Gastrocnemius medialis (tissue), 4 donors: ENCODE measurements around the gene EFR3B. TPM values are rescaled to one million over a fixed set of nuclear protein-coding genes. Genes with fewer than 3 reads are reported as not detected.

Source experiments
- ATAC-seq, 2 donors: fragments of 150-250 bp; one replicate each; pipeline ENCODE4 v1.9.1; 2016
- DNase-seq, 2 donors: peaks; one replicate each; pipeline ENCODE4 v3.0.0-alpha.2; 2019
- H3K27ac ChIP-seq, 4 donors: fragments of 200-600 bp; sonication (generic); 1 replicate in 1 of 4; 2 replicates in 3 of 4; pipeline ENCODE4 v1.5.1; 2016 to 2018; ENCODE audit warnings: mild to moderate bottlenecking in 2 of 4, moderate library complexity in 1 of 4
- H3K27me3 ChIP-seq, 3 donors: fragments of 200-600 bp; sonication (generic) in 2 of 3; 1 replicate in 1 of 3; 2 replicates in 2 of 3; pipeline versions ENCODE4 v1.5.1 to v1.6.0; 2016 to 2019; ENCODE audit warnings: mild to moderate bottlenecking in 1 of 3, moderate library complexity in 1 of 3
- H3K36me3 ChIP-seq, 2 donors: fragments of 200-600 bp; sonication (generic) in 1 of 2; one replicate each; pipeline ENCODE4 v1.5.1; 2017 to 2018
- H3K4me1 ChIP-seq, 2 donors: fragments of 200-600 bp; sonication (generic) in 1 of 2; one replicate each; pipeline ENCODE4 v1.5.1; 2016 to 2017; ENCODE audit warnings: mild to moderate bottlenecking in 2 of 2
- H3K4me3 ChIP-seq, 4 donors: fragments of 200-600 bp; sonication (generic) in 3 of 4; 1 replicate in 1 of 4; 2 replicates in 3 of 4; pipeline ENCODE4 v1.5.1; 2016 to 2019; ENCODE audit warnings: mild to moderate bottlenecking in 2 of 4
- H3K9me3 ChIP-seq, 3 donors: fragments of 200-600 bp; sonication (generic) in 2 of 3; 1 replicate in 1 of 3; 2 replicates in 2 of 3; pipeline ENCODE4 v1.5.1; 2016 to 2019
- POLR2A ChIP-seq, 2 donors: fragments of 450-650 bp; IDR thresholded peaks; one replicate each; pipeline ENCODE4 v1.6.1; 2017; ENCODE audit warnings: antibody characterized with exemption in 2 of 2, mild to moderate bottlenecking in 2 of 2, moderate library complexity in 2 of 2
- in situ Hi-C, 4 donors: fragments of 200-750 bp; cut with MboI; loops; one replicate each; pipeline versions ENCODE4 v1.15.0 to v1.8.0; 2017; ENCODE audit warnings: low sequenced_read_pairs in 4 of 4
- intact Hi-C: fragments of 100-400 bp; cut with DNase I; formaldehyde crosslinking; loops from one replicate; pipeline ENCODE4 v1.15.1; 2023; ENCODE audit warnings: low total_unique reads
- total RNA-seq, 4 donors: library from RNA; depleted of rRNA; stranded (reverse); fragments of >200 nt; gene quantifications; one replicate each; pipeline versions ENCODE4 v1.1.0 to v1.2.3, GENCODE V29; 2016
- TF ChIP-seq, protein P1 (sequence below), 5 experiments: fragments of 450-650 bp in 3 of 5; fragments of 200-600 bp in 2 of 5; sonication (generic) in 2 of 5; IDR thresholded peaks in 4 of 5; conservative IDR thresholded peaks in 1 of 5; 1 replicate in 4 of 5; 2 replicates in 1 of 5; pipeline ENCODE4 v1.5.1; 2016 to 2019; ENCODE audit warnings: antibody characterized with exemption in 5 of 5, mild to moderate bottlenecking in 3 of 5, moderate library complexity in 3 of 5

EFR3B gene
- total RNA-seq, 4 donors from 2014 or later = 0.29 to 1.4 (median 0.67) TPM

DNA sequence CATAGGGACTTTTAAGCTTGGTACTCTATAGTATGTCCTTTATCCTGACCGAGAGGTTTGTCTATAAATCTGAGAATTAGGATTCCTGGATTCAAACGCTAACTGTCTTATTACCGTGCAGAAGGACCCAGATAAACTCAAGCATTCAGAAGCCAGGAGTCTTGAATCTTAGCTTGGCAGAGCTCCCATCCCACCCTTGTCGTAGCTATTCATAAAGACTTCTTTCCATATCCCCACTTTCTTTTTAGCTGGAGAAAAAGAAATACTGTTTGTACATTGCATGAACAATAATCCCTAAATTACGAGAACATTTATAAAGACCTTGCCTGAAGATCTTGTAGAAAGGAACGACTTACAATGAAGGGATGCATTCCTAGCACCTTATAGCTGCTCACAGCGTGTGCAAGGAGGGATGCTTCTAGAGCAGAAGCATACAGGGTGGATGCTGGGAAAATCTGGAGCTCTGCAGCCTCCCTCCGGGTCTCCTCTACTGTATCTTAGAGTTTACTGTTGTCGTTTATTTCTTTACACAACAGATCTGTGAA is 13.6 kb downstream of the EFR3B start:
- in situ Hi-C loops = no loop called here
- intact Hi-C loops = loop anchor here (10.0 kb wide), 1 partner anchor 1781 kb away; no protein-coding TSS in a partner anchor
- ATAC-seq = no peak
- Histone ChIP-seq H3K9me3 (no peaks in the 10 kb centered on the region), H3K4me3 (no peak overlapping the region), H3K27me3 (no peaks in the 10 kb centered on the region), H3K36me3 (no peaks in the 10 kb centered on the region), H3K27ac (no peak overlapping the region), H3K4me1 (peaks cover 0 to 5% of the 10 kb centered on the region in 2 donors)
- no peak for DNase-seq
- no peak for TF ChIP-seq POLR2A (IDR thresholded peaks at IDR 0.05)
- TF ChIP-seq, protein P1, sequence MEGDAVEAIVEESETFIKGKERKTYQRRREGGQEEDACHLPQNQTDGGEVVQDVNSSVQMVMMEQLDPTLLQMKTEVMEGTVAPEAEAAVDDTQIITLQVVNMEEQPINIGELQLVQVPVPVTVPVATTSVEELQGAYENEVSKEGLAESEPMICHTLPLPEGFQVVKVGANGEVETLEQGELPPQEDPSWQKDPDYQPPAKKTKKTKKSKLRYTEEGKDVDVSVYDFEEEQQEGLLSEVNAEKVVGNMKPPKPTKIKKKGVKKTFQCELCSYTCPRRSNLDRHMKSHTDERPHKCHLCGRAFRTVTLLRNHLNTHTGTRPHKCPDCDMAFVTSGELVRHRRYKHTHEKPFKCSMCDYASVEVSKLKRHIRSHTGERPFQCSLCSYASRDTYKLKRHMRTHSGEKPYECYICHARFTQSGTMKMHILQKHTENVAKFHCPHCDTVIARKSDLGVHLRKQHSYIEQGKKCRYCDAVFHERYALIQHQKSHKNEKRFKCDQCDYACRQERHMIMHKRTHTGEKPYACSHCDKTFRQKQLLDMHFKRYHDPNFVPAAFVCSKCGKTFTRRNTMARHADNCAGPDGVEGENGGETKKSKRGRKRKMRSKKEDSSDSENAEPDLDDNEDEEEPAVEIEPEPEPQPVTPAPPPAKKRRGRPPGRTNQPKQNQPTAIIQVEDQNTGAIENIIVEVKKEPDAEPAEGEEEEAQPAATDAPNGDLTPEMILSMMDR (IDR thresholded peaks at IDR 0.05 in 4 of 5, conservative IDR thresholded peaks at IDR 0.05 in 1 of 5) = no peak

DNA sequence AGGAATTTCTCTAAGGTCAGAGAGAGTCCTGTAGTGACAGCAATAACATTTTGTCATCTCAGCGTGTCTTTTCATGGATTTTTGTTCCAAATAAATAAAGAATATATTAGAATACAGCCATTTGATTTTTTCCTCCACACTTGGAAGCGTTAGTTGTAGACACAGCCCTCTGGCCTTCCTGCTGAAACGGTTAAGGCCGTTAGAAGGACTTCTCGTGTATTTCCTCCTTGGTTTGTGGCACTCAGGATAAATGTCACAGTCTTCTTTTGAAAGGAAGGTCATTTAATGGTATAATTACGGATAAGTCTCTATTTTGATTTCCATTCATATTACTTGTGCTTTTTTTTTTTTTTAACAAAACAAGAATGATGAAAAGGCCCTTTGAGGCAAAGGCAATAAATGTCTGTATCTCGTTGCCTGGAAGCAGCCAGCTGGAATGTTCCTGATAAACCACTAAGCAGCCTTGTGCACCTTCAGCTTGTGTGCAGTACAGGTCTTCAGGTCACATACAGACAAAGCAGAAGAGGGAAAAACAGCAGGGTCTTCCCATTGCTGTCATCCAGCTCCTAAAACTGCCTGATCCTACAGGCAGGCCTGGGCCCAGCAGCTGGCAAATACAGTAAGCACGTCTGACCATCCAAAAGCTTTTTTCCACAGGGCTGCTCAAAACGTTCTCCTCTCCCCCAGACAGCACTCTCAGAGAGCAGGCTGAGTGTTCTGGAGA is 14.4 kb downstream of the EFR3B start:
- Histone ChIP-seq H3K4me3 (no peak overlapping the region), H3K36me3 (no peaks in the 10 kb centered on the region), H3K27ac (no peak overlapping the region), H3K27me3 (no peaks in the 10 kb centered on the region), H3K4me1 (peaks cover 0 to 5% of the 10 kb centered on the region in 2 donors), H3K9me3 (no peaks in the 10 kb centered on the region)
- in situ Hi-C loops (no loop called here), intact Hi-C loops (loop anchor here (10.0 kb wide), 1 partner anchor 1781 kb away; no protein-coding TSS in a partner anchor)
- DNase-seq (no peak), ATAC-seq (no peak)
- TF ChIP-seq POLR2A (IDR thresholded peaks at IDR 0.05) = no peak
- TF ChIP-seq, protein P1 (IDR thresholded peaks at IDR 0.05 in 4 of 5, conservative IDR thresholded peaks at IDR 0.05 in 1 of 5) = no peak

DNA sequence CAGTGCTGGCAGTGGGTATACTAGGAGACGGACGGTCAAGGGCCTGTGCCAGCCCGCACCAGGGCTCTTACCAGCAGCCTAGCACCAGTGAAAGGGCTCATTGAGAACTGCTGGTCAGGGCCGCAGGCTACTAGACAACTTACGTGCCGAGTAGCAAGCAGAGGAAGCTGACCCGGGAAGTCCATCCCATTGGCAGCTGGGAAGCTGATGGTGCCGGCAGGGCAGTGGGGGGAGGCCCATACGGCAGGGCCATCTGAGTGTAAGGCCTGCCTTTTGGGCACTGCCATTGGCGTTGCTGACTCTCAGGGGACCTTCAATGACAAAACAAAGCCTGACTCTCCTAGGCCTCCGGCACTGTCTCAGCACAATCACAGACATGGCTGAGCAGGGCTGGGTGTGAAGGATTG is 20.6 kb downstream of the EFR3B start:
- ATAC-seq (peak in 1 of 2 donors; percentile 10), DNase-seq (no peak)
- no peak for TF ChIP-seq POLR2A (IDR thresholded peaks at IDR 0.05)
- TF ChIP-seq, protein P1 (IDR thresholded peaks at IDR 0.05 in 4 of 5, conservative IDR thresholded peaks at IDR 0.05 in 1 of 5) = no peak
- Histone ChIP-seq H3K4me3 (no peak overlapping the region), H3K27ac (peak overlapping the region; percentile 75 to 82 (median 76)), H3K27me3 (no peaks in the 10 kb centered on the region), H3K9me3 (no peaks in the 10 kb centered on the region), H3K4me1 (peaks cover 20 to 33% of the 10 kb centered on the region in 2 donors), H3K36me3 (no peaks in the 10 kb centered on the region)
- intact Hi-C loops (loop anchor here (5.0 kb wide), 1 partner anchor 35 kb away; no protein-coding TSS in a partner anchor), in situ Hi-C loops (no loop called here)

DNA sequence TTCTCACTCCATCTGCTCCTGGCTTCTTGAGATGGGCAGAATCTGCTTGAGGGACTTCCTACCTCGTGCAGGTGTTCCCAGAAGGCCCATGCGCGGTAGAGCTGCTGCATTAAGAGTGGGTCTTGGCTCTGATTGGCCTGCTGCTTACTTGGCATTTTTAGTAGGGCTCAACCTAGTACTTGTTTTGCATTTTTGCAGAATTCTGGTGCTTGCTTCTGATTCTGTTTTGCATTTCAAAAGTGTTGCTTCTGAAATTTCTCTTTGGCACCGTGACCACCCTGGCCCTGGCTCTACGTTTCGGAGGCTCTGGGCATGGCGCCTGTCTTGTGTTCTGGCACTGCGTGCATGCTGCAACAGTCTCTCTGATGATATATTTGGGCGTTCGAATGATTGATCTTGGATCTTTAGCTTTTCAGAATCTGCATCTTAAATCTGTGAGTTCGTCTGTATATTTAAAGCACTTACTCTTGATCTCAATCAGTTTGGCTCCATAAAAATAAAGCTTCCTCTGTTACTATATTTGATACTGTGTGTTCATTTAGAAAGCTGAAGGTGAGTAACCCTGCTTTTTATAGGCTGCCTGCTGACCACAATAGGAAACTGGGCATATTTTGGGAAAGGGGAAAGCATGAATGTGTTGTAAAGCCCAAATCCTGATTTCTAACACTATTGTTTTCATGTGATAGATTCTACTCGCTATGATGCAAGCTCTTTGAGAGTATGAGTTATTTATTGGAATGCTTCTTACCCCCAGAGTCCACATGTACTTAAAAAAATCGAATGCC is 22.2 kb downstream of the EFR3B start:
- H3K4me1 ChIP-seq = peaks cover 20 to 28% of the 10 kb centered on the region in 2 donors
- peak overlapping the region; percentile 75 to 82 (median 76) for H3K27ac ChIP-seq
- in situ Hi-C loops (no loop called here), intact Hi-C loops (loop anchor here (1.0 to 5.0 kb wide), 3 partner anchors 22 to 89 kb away; partner anchors contain the start of gene EFR3B)
- DNase-seq = no peak
- no peaks in the 10 kb centered on the region for H3K27me3 ChIP-seq
- no peaks in the 10 kb centered on the region for H3K36me3 ChIP-seq
- ATAC-seq = peak; percentile 97 to 98
- TF ChIP-seq POLR2A (IDR thresholded peaks at IDR 0.05) = no peak
- TF ChIP-seq, protein P1 (IDR thresholded peaks at IDR 0.05 in 4 of 5, conservative IDR thresholded peaks at IDR 0.05 in 1 of 5) = no peak
- peak overlapping the region in 3 of 4 donors; percentile 23 to 42 (median 30) for H3K4me3 ChIP-seq
- H3K9me3 ChIP-seq = no peaks in the 10 kb centered on the region
